H4 (cell line): ENCODE results near the gene MEOX1. TPM values are rescaled to one million over a fixed set of nuclear protein-coding genes. Genes with fewer than 3 reads are reported as not detected.

Experiments
- DNase-seq: peaks from one replicate; pipeline ENCODE4 v3.0.0-alpha.2; 2015; ENCODE audit warnings: low spot score
- total RNA-seq: library from RNA; depleted of rRNA; stranded (reverse); fragments of >200 nt; shearing (Covaris generic); gene quantifications from 2 replicates; pipeline ENCODE4 v1.2.3, GENCODE V29; 2014; rRNA removed

Gene MEOX1
- total RNA-seq, 1 experiment from 2014 or later = not detected

GRCh38 chr17:43591779-43592562, 69.8 kb downstream of the MEOX1 start:
- peak; percentile 49 for DNase-seq

- no peak for DNase-seq
These were observed 70.7 kb downstream of the MEOX1 start for GRCh38 chr17:43591001-43591400.

Other genes with a start within 250 kb of the MEOX1 start
- gene DHX8, start 177.9 kb downstream of the MEOX1 start, total RNA-seq = 32.9 and 36.9 TPM in 2 replicates
- gene ETV4, start 115.6 kb downstream of the MEOX1 start, total RNA-seq = 8.1 and 8.9 TPM in 2 replicates
- gene SOST, start 96.9 kb upstream of the MEOX1 start, total RNA-seq = 4.2 and 6.1 TPM in 2 replicates
- gene DUSP3, start 117.1 kb upstream of the MEOX1 start, total RNA-seq = 34.3 and 37.3 TPM in 2 replicates
- gene CFAP97D1, start 118.5 kb upstream of the MEOX1 start, total RNA-seq = not detected in 2 replicates
- gene MPP3, start 171.2 kb upstream of the MEOX1 start, total RNA-seq = 4.0 and 4.3 TPM in 2 replicates
- not detected in 2 replicates for gene CD300LG, start 185.3 kb upstream of the MEOX1 start, total RNA-seq
- gene MPP2, start 245.6 kb upstream of the MEOX1 start, total RNA-seq = 1.2 and 1.8 TPM in 2 replicates